K562 (cell line): ENCODE measurements around the gene NFKBIB. TPM values are rescaled to one million over a fixed set of nuclear protein-coding genes. Genes with fewer than 3 reads are reported as not detected.
A peak's percentile ranks its signal among the peaks of the same experiment; 100 is the strongest.

Experiments
- ATAC-seq: fragments of 200-7000 bp; cut with Tn5 transposase; 3 replicates; pipeline ENCODE4 v1.9.1; 2020; ENCODE audit warnings: moderate library complexity
- BruUV-seq: library from RNA; stranded (reverse); fragments of 400-500 nt; replicated peaks from 2 replicates; lab custom pipeline; 2021; lab: Mats Ljungman, UMichigan
- CTCF ChIA-PET: fragments of 300-600 bp; formaldehyde crosslinking; extraction: SDS; loops from one replicate; lab custom pipeline; 2021; ENCODE audit warnings: low intra/inter-chr PET ratio; lab: Yijun Ruan, JAX
- POLR2A ChIA-PET: fragments of 300-600, 350-650 bp; sonication (Branson Sonifier 250); formaldehyde crosslinking; extraction: SDS; loops from one replicate; lab custom pipeline; 2021; ENCODE audit warnings: antibody characterized with exemption, inconsistent platforms; lab: Yijun Ruan, JAX
- DNase-seq, 4 experiments: peaks; one replicate each; pipeline versions ENCODE4 v3.0.0 to v3.0.0-alpha.2; 2011 to 2018; ENCODE audit warnings: low spot score in 3 of 4, mixed read lengths in 3 of 4; ENCODE audit errors: extremely low read depth in 1 of 4
- FAIRE-seq: peaks from 2 replicates; lab custom pipeline; 2011; peaks lifted over from hg19 to GRCh38; lab: Jason Lieb, UNC
- H2AFZ ChIP-seq: 2 replicates; pipeline ENCODE4 v1.6.0; 2011; ENCODE audit warnings: low read depth, low read length, control low read depth, inconsistent platforms
- H3K27ac ChIP-seq: fragments of 200-600 bp; 3 replicates; pipeline ENCODE4 v1.8.0; 2011; ENCODE audit warnings: low read depth, mild to moderate bottlenecking, control low read depth, inconsistent platforms, low read length, moderate library complexity, mixed read lengths; ENCODE audit errors: extremely low read depth
- H3K27me3 ChIP-seq, 2 experiments: fragments of 300-600 bp in 1 of 2; 2 replicates in 1 of 2; 3 replicates in 1 of 2; pipeline versions ENCODE4 v1.6.0 to v1.8.0; 2011; ENCODE audit warnings: inconsistent platforms in 2 of 2, low read length in 2 of 2, mild to moderate bottlenecking in 1 of 2, mixed read lengths in 1 of 2, moderate library complexity in 1 of 2; ENCODE audit not compliant: control insufficient read depth in 2 of 2, insufficient read depth in 2 of 2
- H3K36me3 ChIP-seq: fragments of 300-600 bp; 3 replicates; pipeline ENCODE4 v1.8.0; 2011; ENCODE audit warnings: mild to moderate bottlenecking, low read length, inconsistent platforms; ENCODE audit not compliant: control insufficient read depth, insufficient read depth
- H3K4me1 ChIP-seq, 2 experiments: fragments of 200-600 bp in 1 of 2; replicated peaks in 1 of 2; 2 replicates in 1 of 2; 3 replicates in 1 of 2; pipeline versions ENCODE4 v1.5.1 to v1.8.0; 2011; ENCODE audit warnings: inconsistent platforms in 2 of 2, low read length in 2 of 2, mild to moderate bottlenecking in 1 of 2, mixed read lengths in 1 of 2, moderate library complexity in 1 of 2; ENCODE audit not compliant: control insufficient read depth in 2 of 2, insufficient read depth in 2 of 2
- H3K4me2 ChIP-seq: 2 replicates; pipeline ENCODE4 v1.6.1; 2011; ENCODE audit warnings: low read length, control low read depth, inconsistent platforms, mixed read lengths; ENCODE audit not compliant: insufficient read depth
- H3K4me3 ChIP-seq: fragments of 200-600 bp; sonication (generic), shearing (Covaris generic); 2 replicates; pipeline ENCODE4 v1.5.1; 2016; ENCODE audit warnings: control low read depth, inconsistent platforms
- H3K79me2 ChIP-seq: fragments of 200-600 bp; 3 replicates; pipeline ENCODE4 v1.8.0; 2011; ENCODE audit warnings: low read length, inconsistent platforms; ENCODE audit not compliant: control insufficient read depth, insufficient read depth
- H3K9ac ChIP-seq, 2 experiments: 2 replicates each; pipeline versions ENCODE4 v1.6.0 to v1.6.1; 2011; ENCODE audit warnings: low read depth in 2 of 2, low read length in 2 of 2, control low read depth in 1 of 2, inconsistent platforms in 1 of 2, mild to moderate bottlenecking in 1 of 2, mixed read lengths in 1 of 2; ENCODE audit not compliant: insufficient read depth in 1 of 2
- H3K9me1 ChIP-seq: one replicate; pipeline ENCODE4 v1.6.0; 2011; ENCODE audit warnings: inconsistent platforms, mild to moderate bottlenecking, low read length, moderate library complexity; ENCODE audit not compliant: control insufficient read depth, insufficient read depth
- H3K9me3 ChIP-seq: replicated peaks from 2 replicates; pipeline ENCODE4 v1.5.1; 2011; ENCODE audit warnings: low read depth, low read length, inconsistent platforms; ENCODE audit not compliant: control insufficient read depth, insufficient read depth
- H4K20me1 ChIP-seq: replicated peaks from 2 replicates; pipeline ENCODE4 v1.6.1; 2011; ENCODE audit warnings: low read length, inconsistent platforms, mixed read lengths; ENCODE audit not compliant: control insufficient read depth, insufficient read depth
- BRF2 ChIP-seq: IDR thresholded peaks from 3 replicates; pipeline ENCODE4 v1.6.1; 2011; ENCODE audit warnings: borderline replicate concordance, mild to moderate bottlenecking; ENCODE audit not compliant: insufficient read length, insufficient read depth
- GATA2 ChIP-seq: sonication (generic); formaldehyde crosslinking; IDR thresholded peaks from 2 replicates; pipeline ENCODE4 v1.4.0; 2020; ENCODE audit warnings: mild to moderate bottlenecking, missing genetic modification reagents
- USF1 ChIP-seq: sonication (generic); formaldehyde crosslinking; IDR thresholded peaks from 2 replicates; pipeline ENCODE4 v1.9.0; 2022; ENCODE audit warnings: mild to moderate bottlenecking, missing genetic modification reagents
- ZBTB26 ChIP-seq: fragments of 450-650 bp; formaldehyde crosslinking; IDR thresholded peaks from 2 replicates; pipeline ENCODE4 v1.4.0; 2022; ENCODE audit warnings: missing genetic modification characterization
- ZNF143 ChIP-seq: sonication (generic); formaldehyde crosslinking; IDR thresholded peaks from 2 replicates; pipeline ENCODE4 v1.9.0; 2022; ENCODE audit warnings: mild to moderate bottlenecking, missing genetic modification reagents
- WGBS: fragments of 100-300 bp; shearing (Covaris generic); methylation state at CpG from one replicate; pipeline ENCODE4 v1.1.6; 2016; ENCODE audit warnings: low coverage, mixed read lengths; ENCODE audit not compliant: insufficient coverage; ENCODE audit errors: missing lambda C conversion rate; 5-methylcytosine and 5-hydroxymethylcytosine counted together
- in situ Hi-C: fragments of 300-500 bp; cut with MboI; formaldehyde crosslinking; loops from 4 replicates; pipeline ENCODE4 v1.15.0; 2018; ENCODE audit warnings: inconsistent platforms, mixed read lengths
- intact Hi-C: fragments of 100-400 bp; cut with micrococcal nuclease; formaldehyde crosslinking; loops from 2 replicates; pipeline ENCODE4 v1.14.2; 2022
- polyA plus RNA-seq, 8 experiments: library from polyadenylated mRNA; depleted of rRNA in 4 of 8; stranded (reverse) in 5 of 8; unstranded in 3 of 8; fragments of >200 nt; fragmentation: Nextera tagmentation in 2 of 8; fragmentation: Illumina TruSeq in 1 of 8; extraction: Ambion mirVana in 2 of 8; extraction: Trizol in 1 of 8; gene quantifications; 2 replicates each; pipeline versions ENCODE4 v1.2.1 to v1.2.3, GENCODE V29; 2011 to 2014; ENCODE audit warnings: inconsistent platforms in 1 of 8, missing spikeins in 1 of 8
- total RNA-seq, 7 experiments: library from RNA; depleted of rRNA in 6 of 7; stranded (reverse); fragments of >200 nt in 6 of 7; fragmentation: Illumina TruSeq in 2 of 7; extraction: Trizol in 2 of 7; gene quantifications; 2 replicates each; pipeline versions ENCODE4 v1.2.1 to v1.2.3, GENCODE V29; 2011 to 2021; ENCODE audit warnings: low replicate concordance in 1 of 7

NFKBIB gene
- total and polyA plus RNA-seq, 9 of the 15 experiments (the other 6 are each of a cell fraction or from before 2014, with no cell fraction given): 1.5 to 44.9 (median 10.4) TPM

- peaks cover 0 to 40% of the 10 kb centered on the region in 2 experiments; a peak in 3 of 5 replicates for H3K4me1 ChIP-seq
- BruUV-seq: no TSS peak
- 68% methylated on average over 11 of the region's 21 CpGs for WGBS
Measured at GRCh38 chr19:38919837-38920601, 20.2 kb downstream of the NFKBIB start.

More at GRCh38 chr19:38919837-38920601, 20.2 kb downstream of the NFKBIB start:
- H3K36me3 ChIP-seq: peaks cover 38% of the 10 kb centered on the region; the same call in 1 of the 3 replicates
- no peak overlapping the region for H2AFZ ChIP-seq
- no peak overlapping the region for H3K27ac ChIP-seq
- H3K79me2 ChIP-seq: no peaks in the 10 kb centered on the region
- FAIRE-seq: no peak
- in situ Hi-C loops: loop anchor here (10.0 kb wide), 1 partner anchor 395 kb away; no protein-coding TSS in a partner anchor
- H3K9ac ChIP-seq: peak overlapping the region in 1 of 2 experiments; percentile 22; a peak in 1 of 4 replicates
- no peak overlapping the region for H3K4me2 ChIP-seq
- no peaks in the 10 kb centered on the region for H3K27me3 ChIP-seq
- no peaks in the 10 kb centered on the region for H3K9me3 ChIP-seq
- ChIA-PET CTCF (no interaction called here), POLR2A (interaction anchor here (0.6 to 0.9 kb wide), 2 partner anchors 88 to 169 kb away, joined by 3 read pairs; partner anchors contain the start of gene ECH1)
- ATAC-seq: no peak
- H4K20me1 ChIP-seq: no peaks in the 10 kb centered on the region
- no peaks in the 10 kb centered on the region for H3K9me1 ChIP-seq
- DNase-seq: peak in 1 of 4 experiments; percentile 10
- TF ChIP-seq GATA2 (no peak), ZNF143 (CRISPR knock-in tag) (no peak), BRF2 (no peak), ZBTB26 (CRISPR knock-in tag) (0 out of 2 replicates have a peak, but pooled peaks have one; percentile 1), USF1 (no peak)
- no peak overlapping the region for H3K4me3 ChIP-seq
- intact Hi-C loops: no loop called here
